ENCODE data around the gene AP1G1.

GRCh38 chr16:71687861-71688260 lies 120.8 kb downstream of the AP1G1 start:
- no peak for TF ChIP-seq RNF2 (IDR thresholded peaks at IDR 0.05; ENCODE audit: borderline replicate concordance, low read depth, low read length, missing control alignments, poor library complexity, severe bottlenecking)
- TF ChIP-seq GABPA (IDR thresholded peaks at IDR 0.05; ENCODE audit: borderline replicate concordance, insufficient read depth, low read length) = no peak
- no peak for TF ChIP-seq CTCF (IDR thresholded peaks at IDR 0.05; ENCODE audit: control extremely low read depth in 1 of 3, insufficient read depth in 1 of 3, low read depth in 1 of 3, low read length in 3 of 3)
- TF ChIP-seq TBP (IDR thresholded peaks at IDR 0.05; ENCODE audit: low read depth, low read length) = no peak
- no peak for TF ChIP-seq POLR2AphosphoS5 (IDR thresholded peaks at IDR 0.05; ENCODE audit: low read depth, low read length)
- TF ChIP-seq CEBPB (IDR thresholded peaks at IDR 0.05; ENCODE audit: low read depth, low read length) = no peak
- TF ChIP-seq HDAC6 (IDR thresholded peaks at IDR 0.05; ENCODE audit: low read depth, low read length) = no peak
- no peak for TF ChIP-seq SRF (IDR thresholded peaks at IDR 0.05; ENCODE audit: low read depth, low read length)
- TF ChIP-seq TEAD4 (IDR thresholded peaks at IDR 0.05; ENCODE audit: low read depth, low read length) = no peak
- no peak for TF ChIP-seq EP300 (IDR thresholded peaks at IDR 0.05; ENCODE audit: borderline replicate concordance in 1 of 2, low read depth in 2 of 2, low read length in 2 of 2)
